SK-N-SH (cell line): Measurements from ENCODE around the gene ZNF544. TPM values are rescaled to one million over a fixed set of nuclear protein-coding genes. Genes with fewer than 3 reads are reported as not detected.

Source experiments
- CTCF ChIA-PET: fragments of 300-600, 350-600 bp; formaldehyde crosslinking; extraction: SDS; loops from one replicate; lab custom pipeline; 2021; lab: Yijun Ruan, JAX
- POLR2A ChIA-PET: fragments of 350-600 bp; sonication (Branson Sonifier 250); formaldehyde crosslinking; extraction: SDS; loops from one replicate; lab custom pipeline; 2020; ENCODE audit warnings: antibody characterized with exemption, inconsistent platforms; lab: Yijun Ruan, JAX
- DNase-seq: peaks from one replicate; pipeline ENCODE4 v3.0.0; 2012
- H2AFZ ChIP-seq: fragments of 200-600 bp; sonication (generic); 2 replicates; pipeline ENCODE4 v1.8.1; 2016; ENCODE audit warnings: antibody characterized with exemption, mild to moderate bottlenecking, low read depth
- H3F3A ChIP-seq: fragments of 200-600 bp; sonication (generic); replicated peaks from 2 replicates; pipeline ENCODE3; 2016; ENCODE audit warnings: antibody characterized with exemption, mild to moderate bottlenecking; ENCODE audit not compliant: insufficient read depth
- H3K27ac ChIP-seq, 2 experiments: fragments of 200-500 bp in 1 of 2; fragments of 200-600 bp in 1 of 2; sonication (Bioruptor generic) in 1 of 2; sonication (generic), shearing (Covaris generic) in 1 of 2; 2 replicates each; pipeline versions ENCODE4 v1.5.1 to v1.6.1; 2014 to 2016; ENCODE audit warnings: low read depth in 2 of 2, inconsistent platforms in 1 of 2, low read length in 1 of 2, mild to moderate bottlenecking in 1 of 2, mixed read lengths in 1 of 2
- H3K27me3 ChIP-seq: fragments of 200-600 bp; sonication (generic), shearing (Covaris generic); 2 replicates; pipeline ENCODE4 v1.6.1; 2016; ENCODE audit warnings: mixed run types; ENCODE audit not compliant: insufficient read depth
- H3K36me3 ChIP-seq, 2 experiments: fragments of 200-500 bp in 1 of 2; fragments of 200-600 bp in 1 of 2; sonication (Bioruptor generic) in 1 of 2; sonication (generic) in 1 of 2; replicated peaks in 1 of 2; 2 replicates each; pipeline versions ENCODE3 to v1.5.1; 2014 to 2016; ENCODE audit warnings: low read length in 1 of 2, mild to moderate bottlenecking in 1 of 2; ENCODE audit not compliant: insufficient read depth in 2 of 2, control insufficient read depth in 1 of 2
- H3K4me1 ChIP-seq, 2 experiments: fragments of 200-500 bp in 1 of 2; fragments of 200-600 bp in 1 of 2; sonication (Bioruptor generic) in 1 of 2; sonication (generic), shearing (Covaris generic) in 1 of 2; 2 replicates each; pipeline versions ENCODE4 v1.5.1 to v1.6.1; 2014 to 2016; ENCODE audit warnings: low read depth in 1 of 2, low read length in 1 of 2, mixed run types in 1 of 2; ENCODE audit not compliant: insufficient read depth in 2 of 2, control insufficient read depth in 1 of 2
- H3K4me2 ChIP-seq: fragments of 200-600 bp; sonication (generic), shearing (Covaris generic); 2 replicates; pipeline ENCODE4 v1.6.1; 2017; ENCODE audit warnings: mixed run types
- H3K4me3 ChIP-seq, 2 experiments: fragments of 200-500 bp in 1 of 2; fragments of 200-600 bp in 1 of 2; sonication (Bioruptor generic) in 1 of 2; sonication (generic), shearing (Covaris generic) in 1 of 2; 2 replicates each; pipeline versions ENCODE4 v1.5.1 to v1.8.1; 2014 to 2016; ENCODE audit warnings: low read depth in 2 of 2, inconsistent platforms in 1 of 2, low read length in 1 of 2, mild to moderate bottlenecking in 1 of 2, mixed read lengths in 1 of 2, moderate library complexity in 1 of 2
- H3K79me2 ChIP-seq: fragments of 200-600 bp; sonication (generic); 2 replicates; pipeline ENCODE4 v1.8.1; 2017; ENCODE audit warnings: mild to moderate bottlenecking; ENCODE audit not compliant: insufficient read depth
- H3K9ac ChIP-seq: fragments of 200-600 bp; sonication (generic); 2 replicates; pipeline ENCODE4 v1.6.1; 2017; ENCODE audit warnings: mixed run types
- H3K9me2 ChIP-seq: fragments of 200-600 bp; sonication (generic); 2 replicates; pipeline ENCODE4 v1.6.1; 2017; ENCODE audit warnings: mixed run types
- H3K9me3 ChIP-seq: fragments of 200-600 bp; sonication (generic); 2 replicates; pipeline ENCODE4 v1.6.1; 2017; ENCODE audit warnings: mixed run types, mild to moderate bottlenecking, moderate library complexity
- H4K20me1 ChIP-seq: fragments of 200-600 bp; sonication (generic); 2 replicates; pipeline ENCODE4 v1.6.1; 2017; ENCODE audit warnings: mild to moderate bottlenecking, mixed run types; ENCODE audit not compliant: insufficient read depth
- ELF1 ChIP-seq: IDR thresholded peaks from 2 replicates; pipeline ENCODE4 v1.4.0; 2012
- EP300 ChIP-seq, 2 experiments: IDR thresholded peaks; 2 replicates each; pipeline versions ENCODE4 v1.4.0 to v1.6.1; 2012; ENCODE audit warnings: borderline replicate concordance in 1 of 2, low read depth in 1 of 2, low read length in 1 of 2
- EZH2phosphoT487 ChIP-seq: fragments of 200-600 bp; sonication (generic); IDR thresholded peaks from 2 replicates; pipeline ENCODE4 v1.6.1; 2017; ENCODE audit warnings: low read depth, mixed run types, mild to moderate bottlenecking, antibody characterized with exemption, moderate library complexity, borderline replicate concordance
- FOXM1 ChIP-seq: IDR thresholded peaks from 2 replicates; pipeline ENCODE4 v1.4.0; 2012; ENCODE audit warnings: low read depth, mild to moderate bottlenecking
- GATA2 ChIP-seq: sonication (generic); formaldehyde crosslinking; IDR thresholded peaks from 2 replicates; pipeline ENCODE4 v1.5.0; 2020; ENCODE audit warnings: mild to moderate bottlenecking, missing genetic modification reagents
- IRF3 ChIP-seq: fragments of 150-350 bp; IDR thresholded peaks from 2 replicates; pipeline ENCODE4 v1.6.1; 2016; ENCODE audit warnings: mild to moderate bottlenecking, low read depth, low read length
- JUND ChIP-seq: IDR thresholded peaks from 2 replicates; pipeline ENCODE4 v1.4.0; 2012
- MEF2A ChIP-seq: IDR thresholded peaks from 2 replicates; pipeline ENCODE4 v1.4.0; 2012; ENCODE audit warnings: low read depth, borderline replicate concordance
- NFIC ChIP-seq: IDR thresholded peaks from 2 replicates; pipeline ENCODE4 v1.4.0; 2012; ENCODE audit warnings: borderline replicate concordance
- NRF1 ChIP-seq: IDR thresholded peaks from 2 replicates; pipeline ENCODE4 v1.6.1; 2012; ENCODE audit warnings: low read depth, mild to moderate bottlenecking, low read length
- RCOR1 ChIP-seq: fragments of 150-350 bp; IDR thresholded peaks from 2 replicates; pipeline ENCODE4 v1.6.1; 2017; ENCODE audit warnings: antibody characterized with exemption, low read length
- SIN3A ChIP-seq: IDR thresholded peaks from 2 replicates; pipeline ENCODE4 v1.6.1; 2012; ENCODE audit warnings: low read depth, mild to moderate bottlenecking, low read length, moderate library complexity, borderline replicate concordance
- SMC3 ChIP-seq: IDR thresholded peaks from 2 replicates; pipeline ENCODE4 v1.6.1; 2012; ENCODE audit warnings: low read depth, low read length, improper control_type of control experiment
- TCF12 ChIP-seq: IDR thresholded peaks from 2 replicates; pipeline ENCODE4 v1.4.0; 2012
- USF1 ChIP-seq: IDR thresholded peaks from 2 replicates; pipeline ENCODE4 v1.4.0; 2012; ENCODE audit warnings: low read depth, borderline replicate concordance
- WGBS: methylation state at CpG from one replicate; pipeline ENCODE4 v1.1.6; 2017; ENCODE audit warnings: low lambda C conversion rate; 5-methylcytosine and 5-hydroxymethylcytosine counted together
- polyA plus RNA-seq, 3 experiments: library from polyadenylated mRNA; depleted of rRNA; stranded (reverse); fragments of >200 nt; gene quantifications; 2 replicates each; pipeline ENCODE4 v1.2.3, GENCODE V29; 2012
- TF ChIP-seq, protein P1 (sequence below): IDR thresholded peaks from 2 replicates; pipeline ENCODE4 v1.4.0; 2012; ENCODE audit warnings: low read depth
- TF ChIP-seq, protein P2 (sequence below): fragments of 150-350 bp; IDR thresholded peaks from 2 replicates; pipeline ENCODE4 v1.6.1; 2017; ENCODE audit warnings: antibody characterized with exemption, low read length, low read depth, borderline replicate concordance

Gene ZNF544
- polyA plus RNA-seq, 1 of the 3 experiments (the other 2 are of a cell fraction) = 0.89 TPM

DNA sequence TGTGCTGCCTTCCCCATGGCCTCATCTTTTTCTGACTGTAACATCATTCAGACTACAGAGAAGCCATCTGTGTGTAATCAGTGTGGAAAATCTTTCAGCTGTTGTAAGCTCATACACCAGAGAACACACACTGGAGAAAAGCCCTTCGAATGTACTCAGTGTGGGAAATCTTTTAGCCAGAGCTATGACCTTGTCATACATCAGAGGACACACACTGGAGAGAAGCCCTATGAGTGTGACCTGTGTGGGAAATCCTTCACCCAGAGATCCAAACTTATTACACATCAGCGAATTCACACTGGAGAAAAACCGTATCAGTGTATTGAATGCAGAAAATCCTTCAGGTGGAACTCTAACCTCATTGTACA, 32.9 kb downstream of the ZNF544 start:
- H3K9me3 ChIP-seq = peaks cover 35% of the 10 kb centered on the region
- WGBS = 92% methylated on average over 3 of the region's 3 CpGs
- peaks cover 0 to 34% of the 10 kb centered on the region in 2 experiments for H3K36me3 ChIP-seq

DNA sequence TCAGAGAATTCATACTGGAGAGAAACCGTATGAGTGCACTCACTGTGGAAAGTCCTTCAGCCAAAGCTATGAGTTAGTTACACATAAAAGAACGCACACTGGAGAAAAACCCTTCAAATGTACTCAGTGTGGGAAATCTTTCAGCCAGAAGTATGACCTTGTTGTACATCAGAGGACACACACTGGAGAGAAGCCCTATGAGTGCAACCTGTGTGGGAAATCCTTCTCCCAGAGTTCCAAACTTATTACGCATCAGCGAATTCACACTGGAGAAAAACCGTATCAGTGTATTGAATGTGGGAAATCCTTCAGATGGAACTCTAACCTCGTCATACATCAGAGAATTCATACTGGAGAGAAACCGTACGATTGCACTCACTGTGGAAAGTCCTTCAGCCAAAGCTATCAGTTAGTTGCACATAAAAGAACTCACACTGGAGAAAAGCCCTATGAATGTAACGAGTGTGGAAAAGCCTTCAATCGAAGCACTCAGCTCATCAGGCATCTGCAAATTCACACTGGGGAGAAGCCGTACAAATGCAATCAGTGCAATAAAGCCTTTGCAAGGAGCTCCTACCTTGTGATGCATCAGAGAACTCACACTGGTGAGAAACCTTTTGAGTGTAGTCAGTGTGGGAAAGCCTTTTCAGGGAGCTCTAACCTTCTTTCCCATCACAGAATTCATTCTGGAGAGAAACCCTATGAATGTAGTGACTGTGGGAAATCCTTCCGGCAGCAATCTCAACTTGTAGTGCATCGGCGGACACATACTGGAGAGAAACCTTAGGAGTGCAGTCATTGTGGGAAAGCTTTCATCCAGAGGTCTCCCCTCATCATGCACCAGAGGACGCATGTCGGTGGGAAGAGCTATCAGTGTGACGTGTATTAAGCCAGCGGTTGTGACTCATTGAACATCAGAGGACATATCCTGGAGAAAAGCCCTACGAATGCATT, 33.5 kb downstream of the ZNF544 start:
- H3K9me3 ChIP-seq = peaks cover 35% of the 10 kb centered on the region
- no peaks in the 10 kb centered on the region for H3K4me1 ChIP-seq
- H3K27me3 ChIP-seq = no peaks in the 10 kb centered on the region
- TF ChIP-seq, protein P1, sequence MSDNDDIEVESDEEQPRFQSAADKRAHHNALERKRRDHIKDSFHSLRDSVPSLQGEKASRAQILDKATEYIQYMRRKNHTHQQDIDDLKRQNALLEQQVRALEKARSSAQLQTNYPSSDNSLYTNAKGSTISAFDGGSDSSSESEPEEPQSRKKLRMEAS = no peak
- TF ChIP-seq ELF1 (no peak), GATA2 (CRISPR knock-in tag) (no peak), MEF2A (no peak), NRF1 (no peak), EZH2phosphoT487 (no peak), SIN3A (no peak), TCF12 (no peak)
- TF ChIP-seq, protein P2, sequence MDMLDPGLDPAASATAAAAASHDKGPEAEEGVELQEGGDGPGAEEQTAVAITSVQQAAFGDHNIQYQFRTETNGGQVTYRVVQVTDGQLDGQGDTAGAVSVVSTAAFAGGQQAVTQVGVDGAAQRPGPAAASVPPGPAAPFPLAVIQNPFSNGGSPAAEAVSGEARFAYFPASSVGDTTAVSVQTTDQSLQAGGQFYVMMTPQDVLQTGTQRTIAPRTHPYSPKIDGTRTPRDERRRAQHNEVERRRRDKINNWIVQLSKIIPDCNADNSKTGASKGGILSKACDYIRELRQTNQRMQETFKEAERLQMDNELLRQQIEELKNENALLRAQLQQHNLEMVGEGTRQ = no peak
- 94% methylated on average over 19 of the region's 19 CpGs for WGBS
- POLR2A ChIA-PET = no interaction called here
- H3K79me2 ChIP-seq = no peaks in the 10 kb centered on the region
- CTCF ChIA-PET = no interaction called here
- no peak overlapping the region for H3K27ac ChIP-seq
- H3K4me3 ChIP-seq = peak overlapping the region in 1 of 2 experiments; percentile 5; a peak in 1 of 4 replicates
- H3K36me3 ChIP-seq = peaks cover 0 to 34% of the 10 kb centered on the region in 2 experiments
- H4K20me1 ChIP-seq = no peaks in the 10 kb centered on the region
- H3F3A ChIP-seq = peaks cover 9% of the 10 kb centered on the region
- DNase-seq = no peak
- H3K9me2 ChIP-seq = no peaks in the 10 kb centered on the region
- no peak overlapping the region for H3K4me2 ChIP-seq
- H2AFZ ChIP-seq = no peak overlapping the region
- H3K9ac ChIP-seq = no peak overlapping the region

More for the DNA sequence above, 32.9 kb downstream of the ZNF544 start:
- Histone ChIP-seq H3K4me1 (no peaks in the 10 kb centered on the region), H3K4me3 (no peak overlapping the region; a peak in 1 of 4 replicates), H3K9me2 (no peaks in the 10 kb centered on the region), H3K79me2 (no peaks in the 10 kb centered on the region), H3K27me3 (no peaks in the 10 kb centered on the region), H3K4me2 (no peak overlapping the region)
- ChIA-PET CTCF (no interaction called here), POLR2A (no interaction called here)
- DNase-seq = no peak
- TF ChIP-seq ELF1 = no peak
- no peak for TF ChIP-seq FOXM1
- TF ChIP-seq SIN3A = no peak
- TF ChIP-seq SMC3 = no peak
- no peak for TF ChIP-seq IRF3
- no peak for TF ChIP-seq USF1
- no peak for TF ChIP-seq RCOR1
- no peak for TF ChIP-seq TCF12
- TF ChIP-seq EP300 (IDR thresholded peaks at IDR 0.05; ENCODE audit: borderline replicate concordance in 1 of 2, low read depth in 1 of 2, low read length in 1 of 2) = no peak
- TF ChIP-seq JUND = no peak
- no peak for TF ChIP-seq NFIC
- TF ChIP-seq MEF2A = no peak
- TF ChIP-seq, all 33 proteins: peak for 0
- H3F3A ChIP-seq = peaks cover 9% of the 10 kb centered on the region
- no peak overlapping the region for H3K27ac ChIP-seq
- no peak overlapping the region for H3K9ac ChIP-seq
- no peaks in the 10 kb centered on the region for H4K20me1 ChIP-seq
- H2AFZ ChIP-seq = no peak overlapping the region
